Measurements from ENCODE around the gene CELSR2. TPM values are rescaled to one million over a fixed set of nuclear protein-coding genes. Genes with fewer than 3 reads are reported as not detected.
A peak's percentile ranks its signal among the peaks of the same experiment; 100 is the strongest.

Gene CELSR2
- total RNA-seq, 1 donor from 2014 or later: 38.7 TPM

- no peak for DNase-seq (ENCODE audit: low spot score, unreplicated experiment)
- H3K9me3 Mint-ChIP-seq (ENCODE audit: low read depth): no peaks in the 10 kb centered on the region
Observed at GRCh38 chr1:109296782-109297181, 47.4 kb downstream of the CELSR2 start.

GRCh38 chr1:109298666-109299557 lies 49.6 kb downstream of the CELSR2 start:
- no peak for DNase-seq (ENCODE audit: low spot score, unreplicated experiment)
- peaks cover 13% of the 10 kb centered on the region for H3K4me1 Mint-ChIP-seq (ENCODE audit: low read depth)
- peak overlapping the region; percentile 47 for H3K27ac Mint-ChIP-seq
- H3K36me3 Mint-ChIP-seq (ENCODE audit: insufficient read depth): no peaks in the 10 kb centered on the region
- H3K9me3 Mint-ChIP-seq (ENCODE audit: low read depth): no peaks in the 10 kb centered on the region
- H3K27me3 Mint-ChIP-seq: peaks cover 13% of the 10 kb centered on the region
- no peak for TF ChIP-seq CTCF (IDR thresholded peaks at IDR 0.05; ENCODE audit: unreplicated experiment)
- H3K4me3 Mint-ChIP-seq (ENCODE audit: low read depth): no peak overlapping the region

More at GRCh38 chr1:109296782-109297181, 47.4 kb downstream of the CELSR2 start:
- H3K36me3 Mint-ChIP-seq (ENCODE audit: insufficient read depth): no peaks in the 10 kb centered on the region
- H3K27ac Mint-ChIP-seq: no peak overlapping the region
- peaks cover 22% of the 10 kb centered on the region for H3K27me3 Mint-ChIP-seq
- H3K4me1 Mint-ChIP-seq (ENCODE audit: low read depth): peaks cover 13% of the 10 kb centered on the region
- no peak for TF ChIP-seq CTCF (IDR thresholded peaks at IDR 0.05; ENCODE audit: unreplicated experiment)
- H3K4me3 Mint-ChIP-seq (ENCODE audit: low read depth): no peak overlapping the region

- Mint-ChIP-seq H3K27ac (peak overlapping the region; percentile 17), H3K9me3 (ENCODE audit: low read depth) (no peaks in the 10 kb centered on the region), H3K4me3 (ENCODE audit: low read depth) (no peak overlapping the region), H3K36me3 (ENCODE audit: insufficient read depth) (no peaks in the 10 kb centered on the region), H3K4me1 (ENCODE audit: low read depth) (peaks cover 13% of the 10 kb centered on the region), H3K27me3 (peaks cover 10% of the 10 kb centered on the region)
- no peak for TF ChIP-seq CTCF (IDR thresholded peaks at IDR 0.05; ENCODE audit: unreplicated experiment)
- DNase-seq (ENCODE audit: low spot score, unreplicated experiment): no peak
Observed at GRCh38 chr1:109299558-109300343, 50.4 kb downstream of the CELSR2 start.

- no peak for DNase-seq (ENCODE audit: low spot score, unreplicated experiment)
- Mint-ChIP-seq H3K4me1 (ENCODE audit: low read depth) (peaks cover 13% of the 10 kb centered on the region), H3K9me3 (ENCODE audit: low read depth) (no peaks in the 10 kb centered on the region), H3K4me3 (ENCODE audit: low read depth) (no peak overlapping the region), H3K27me3 (peaks cover 7% of the 10 kb centered on the region), H3K27ac (no peak overlapping the region), H3K36me3 (ENCODE audit: insufficient read depth) (no peaks in the 10 kb centered on the region)
- TF ChIP-seq CTCF (IDR thresholded peaks at IDR 0.05; ENCODE audit: unreplicated experiment): no peak
Observed at GRCh38 chr1:109300650-109301151, 51.4 kb downstream of the CELSR2 start.

- TF ChIP-seq CTCF (IDR thresholded peaks at IDR 0.05; ENCODE audit: unreplicated experiment): no peak
- Mint-ChIP-seq H3K27ac (no peak overlapping the region), H3K27me3 (peaks cover 7% of the 10 kb centered on the region), H3K36me3 (ENCODE audit: insufficient read depth) (no peaks in the 10 kb centered on the region), H3K4me1 (ENCODE audit: low read depth) (peaks cover 18% of the 10 kb centered on the region), H3K9me3 (ENCODE audit: low read depth) (no peaks in the 10 kb centered on the region), H3K4me3 (ENCODE audit: low read depth) (no peak overlapping the region)
- no peak for DNase-seq (ENCODE audit: low spot score, unreplicated experiment)
Observed at GRCh38 chr1:109301874-109302273, 52.5 kb downstream of the CELSR2 start.

Data from progenitor cell of endocrine pancreas (in vitro differentiated cells).